Kidney capillary endothelial cell (primary cell): Measurements from ENCODE around the gene CCDC63.

Experiments
- DNase-seq: peaks from one replicate; pipeline ENCODE4 v3.0.0-alpha.2; 2018; ENCODE audit warnings: low spot score

The CCDC63 gene

GRCh38 chr12:110846615-110847566 lies at the start of gene CCDC63:
Gene CCDC63 (plus strand): TSS chr12:110846987. CDS start chr12:110852955, 5,968 bp downstream.
- no peak for DNase-seq

GRCh38 chr12:110798461-110798860 lies 48.3 kb upstream of the CCDC63 start:
- DNase-seq, result no peak

GRCh38 chr12:110802489-110802888 lies 44.3 kb upstream of the CCDC63 start:
- no peak for DNase-seq

- no peak for DNase-seq
Measured at GRCh38 chr12:110804406-110804805, 42.4 kb upstream of the CCDC63 start.

GRCh38 chr12:110807640-110808039 lies 39.1 kb upstream of the CCDC63 start:
- DNase-seq, result no peak

- DNase-seq, result no peak
Measured at GRCh38 chr12:110809149-110809548, 37.6 kb upstream of the CCDC63 start.

GRCh38 chr12:110811972-110812371 lies 34.8 kb upstream of the CCDC63 start:
- DNase-seq, result no peak

GRCh38 chr12:110813285-110813684 lies 33.5 kb upstream of the CCDC63 start:
- DNase-seq, result no peak

- no peak for DNase-seq
Measured at GRCh38 chr12:110813756-110814155, 33.0 kb upstream of the CCDC63 start.

GRCh38 chr12:110816248-110816647 lies 30.5 kb upstream of the CCDC63 start:
- no peak for DNase-seq

GRCh38 chr12:110816779-110817178 lies 30.0 kb upstream of the CCDC63 start:
- no peak for DNase-seq

- no peak for DNase-seq
Measured at GRCh38 chr12:110818511-110818910, 28.3 kb upstream of the CCDC63 start.

GRCh38 chr12:110819150-110819549 lies 27.6 kb upstream of the CCDC63 start:
- no peak for DNase-seq

GRCh38 chr12:110819646-110820045 lies 27.1 kb upstream of the CCDC63 start:
- DNase-seq, result no peak

- no peak for DNase-seq
Measured at GRCh38 chr12:110821917-110822316, 24.9 kb upstream of the CCDC63 start.

GRCh38 chr12:110822821-110823415 lies 23.9 kb upstream of the CCDC63 start:
- no peak for DNase-seq

GRCh38 chr12:110824342-110824741 lies 22.4 kb upstream of the CCDC63 start:
- DNase-seq, result no peak

GRCh38 chr12:110825530-110825929 lies 21.3 kb upstream of the CCDC63 start:
- DNase-seq, result no peak

GRCh38 chr12:110826592-110827200 lies 20.1 kb upstream of the CCDC63 start:
- peak; percentile 69 for DNase-seq

GRCh38 chr12:110829308-110829707 lies 17.5 kb upstream of the CCDC63 start:
- DNase-seq, result no peak

GRCh38 chr12:110836291-110836690 lies 10.5 kb upstream of the CCDC63 start:
- DNase-seq, result no peak

- DNase-seq, result no peak
Measured at GRCh38 chr12:110841007-110841406, 5.8 kb upstream of the CCDC63 start.

- DNase-seq, result no peak
Measured at GRCh38 chr12:110844131-110844530, 2.7 kb upstream of the CCDC63 start.
